GM23338 (cell line): ENCODE results near the gene IZUMO4. TPM values are rescaled to one million over a fixed set of nuclear protein-coding genes. Genes with fewer than 3 reads are reported as not detected.
A peak's percentile ranks its signal among the peaks of the same experiment; 100 is the strongest.

Source experiments
- ATAC-seq: fragments of 200-7000 bp; cut with Tn5 transposase; 3 replicates; pipeline ENCODE4 v1.9.1; 2020
- DNase-seq: peaks from one replicate; pipeline ENCODE4 v3.0.0-alpha.2; 2015; ENCODE audit warnings: low spot score
- H2AFZ ChIP-seq: fragments of 200-600 bp; sonication (generic); 2 replicates; pipeline ENCODE4 v1.8.0; 2016; ENCODE audit warnings: antibody characterized with exemption, mild to moderate bottlenecking, moderate library complexity
- H3F3A ChIP-seq: fragments of 200-600 bp; sonication (generic); replicated peaks from 2 replicates; pipeline ENCODE4 v1.8.0; 2017; ENCODE audit warnings: antibody characterized with exemption, mixed run types, low read depth
- H3K27ac ChIP-seq: fragments of 200-600 bp; sonication (generic); 2 replicates; pipeline ENCODE4 v1.6.1; 2016; ENCODE audit warnings: low read depth
- H3K27me3 ChIP-seq: fragments of 200-600 bp; sonication (generic); 2 replicates; pipeline ENCODE4 v1.8.0; 2016; ENCODE audit warnings: mild to moderate bottlenecking, mixed run types, moderate library complexity; ENCODE audit not compliant: insufficient read depth
- H3K36me3 ChIP-seq: fragments of 200-600 bp; sonication (generic); 2 replicates; pipeline ENCODE4 v1.8.0; 2016; ENCODE audit warnings: mild to moderate bottlenecking; ENCODE audit not compliant: insufficient read depth
- H3K4me1 ChIP-seq: fragments of 200-600 bp; sonication (generic); 2 replicates; pipeline ENCODE4 v1.8.0; 2016; ENCODE audit warnings: mild to moderate bottlenecking, moderate library complexity; ENCODE audit not compliant: insufficient read depth
- H3K4me2 ChIP-seq: fragments of 200-600 bp; sonication (generic); 2 replicates; pipeline ENCODE4 v1.7.1; 2017; ENCODE audit warnings: mixed run types
- H3K4me3 ChIP-seq: fragments of 200-600 bp; sonication (generic); 2 replicates; pipeline ENCODE4 v1.6.1; 2016; ENCODE audit warnings: mixed run types
- H3K79me2 ChIP-seq: fragments of 200-600 bp; sonication (generic); replicated peaks from 2 replicates; pipeline ENCODE4 v1.8.0; 2017; ENCODE audit warnings: mild to moderate bottlenecking; ENCODE audit not compliant: insufficient read depth
- H3K9me2 ChIP-seq: fragments of 200-600 bp; sonication (generic); 2 replicates; pipeline ENCODE4 v1.8.0; 2017; ENCODE audit not compliant: insufficient read depth
- H4K20me1 ChIP-seq: fragments of 200-600 bp; sonication (generic); replicated peaks from 2 replicates; pipeline ENCODE4 v1.8.0; 2017; ENCODE audit warnings: mild to moderate bottlenecking; ENCODE audit not compliant: insufficient read depth
- H3K27ac Mint-ChIP-seq: 2 replicates; pipeline ENCODE4 v1.8.0; 2020; ENCODE audit warnings: inconsistent platforms, mild to moderate bottlenecking, moderate library complexity, mixed read lengths
- H3K27me3 Mint-ChIP-seq: 3 replicates; pipeline ENCODE4 v1.8.0; 2022; ENCODE audit warnings: low read depth, mild to moderate bottlenecking, moderate library complexity, mixed read lengths, inconsistent platforms; ENCODE audit not compliant: insufficient read depth, poor library complexity
- H3K36me3 Mint-ChIP-seq: 3 replicates; pipeline ENCODE4 v1.8.0; 2021; ENCODE audit warnings: low read depth, mild to moderate bottlenecking, inconsistent platforms, moderate library complexity, mixed read lengths
- H3K4me1 Mint-ChIP-seq: 3 replicates; pipeline ENCODE4 v1.8.0; 2020; ENCODE audit warnings: mild to moderate bottlenecking, inconsistent platforms, mixed read lengths
- H3K4me3 Mint-ChIP-seq: 3 replicates; pipeline ENCODE4 v1.8.0; 2021; ENCODE audit warnings: moderate library complexity, mild to moderate bottlenecking, inconsistent platforms, mixed read lengths
- H3K9me3 Mint-ChIP-seq: 3 replicates; pipeline ENCODE4 v1.8.0; 2020; ENCODE audit warnings: moderate library complexity, mild to moderate bottlenecking, inconsistent platforms, mixed read lengths
- CREB1 ChIP-seq: fragments of 250-450 bp; sonication (Bioruptor Pico); IDR thresholded peaks from 2 replicates; pipeline ENCODE4 v1.5.0; 2020; ENCODE audit warnings: low read depth, mild to moderate bottlenecking, moderate library complexity
- CTCF ChIP-seq, 2 experiments: fragments of 200-600 bp in 1 of 2; sonication (generic) in 1 of 2; conservative IDR thresholded peaks; 2 replicates each; pipeline versions ENCODE4 v1.5.1 to v1.6.1; 2016 to 2017; ENCODE audit warnings: antibody characterized with exemption in 2 of 2, low read depth in 2 of 2, mild to moderate bottlenecking in 2 of 2, moderate library complexity in 1 of 2
- EZH2 ChIP-seq: fragments of 200-600 bp; sonication (generic); IDR thresholded peaks from one replicate; pipeline ENCODE4 v1.8.0; 2017; ENCODE audit warnings: antibody characterized with exemption, mild to moderate bottlenecking, low read depth; ENCODE audit not compliant: unreplicated experiment
- EZH2phosphoT487 ChIP-seq: fragments of 200-600 bp; sonication (generic); IDR thresholded peaks from one replicate; pipeline ENCODE4 v1.8.1; 2018; ENCODE audit warnings: antibody characterized with exemption; ENCODE audit not compliant: unreplicated experiment
- NANOG ChIP-seq: IDR thresholded peaks from 2 replicates; pipeline ENCODE4 v1.6.1; 2016; ENCODE audit warnings: antibody characterized with exemption, borderline replicate concordance
- STAT1 ChIP-seq: IDR thresholded peaks from one replicate; pipeline ENCODE4 v1.6.1; 2016; ENCODE audit warnings: antibody characterized with exemption; ENCODE audit not compliant: unreplicated experiment
- ZNF114 ChIP-seq: fragments of 250-450 bp; sonication (Bioruptor Pico); IDR thresholded peaks from 2 replicates; pipeline ENCODE4 v1.5.0; 2020; ENCODE audit warnings: mild to moderate bottlenecking, moderate library complexity
- ZNF462 ChIP-seq: fragments of 250-450 bp; sonication (Bioruptor Pico); IDR thresholded peaks from 2 replicates; pipeline ENCODE4 v1.5.0; 2020; ENCODE audit warnings: mild to moderate bottlenecking, moderate library complexity
- polyA plus RNA-seq: library from polyadenylated mRNA; unstranded; fragments of >200 nt; fragmentation: Nextera tagmentation; extraction: Ambion mirVana; gene quantifications from 2 replicates; pipeline ENCODE4 v1.2.1, GENCODE V29; 2016
- total RNA-seq: library from RNA; depleted of rRNA; stranded (reverse); fragments of >200 nt; shearing (Covaris generic); gene quantifications from 2 replicates; pipeline ENCODE4 v1.2.3, GENCODE V29; 2014

IZUMO4 gene
- total and polyA plus RNA-seq, 2 experiments from 2014 or later: 0.57 to 2.2 TPM

GRCh38 chr19:2057484-2058469 is 38.9 kb upstream of the IZUMO4 start:
- H3K4me3 ChIP-seq: no peak overlapping the region
- no peak for TF ChIP-seq EZH2phosphoT487
- TF ChIP-seq CTCF (conservative IDR thresholded peaks at IDR 0.05; ENCODE audit: low read depth in 2 of 2): no peak
- TF ChIP-seq STAT1: no peak
- no peak for TF ChIP-seq ZNF114
- no peak for TF ChIP-seq EZH2
- H3K27me3 ChIP-seq: no peaks in the 10 kb centered on the region
- H3F3A ChIP-seq: peaks cover 13% of the 10 kb centered on the region; the same call in 1 of the 2 replicates
- no peak overlapping the region for H2AFZ ChIP-seq
- H3K9me2 ChIP-seq: no peaks in the 10 kb centered on the region
- no peak overlapping the region for H3K27ac ChIP-seq
- H3K79me2 ChIP-seq: no peaks in the 10 kb centered on the region
- Mint-ChIP-seq H3K27ac (peak overlapping the region; percentile 67), H3K4me3 (no peak overlapping the region), H3K36me3 (no peaks in the 10 kb centered on the region; the same call in 2 of the 3 replicates), H3K27me3 (peaks cover 5% of the 10 kb centered on the region), H3K9me3 (no peaks in the 10 kb centered on the region), H3K4me1 (peaks cover 28% of the 10 kb centered on the region)
- DNase-seq (no peak), ATAC-seq (no peak)
- no peaks in the 10 kb centered on the region for H4K20me1 ChIP-seq
- no peak overlapping the region for H3K4me2 ChIP-seq
- peaks cover 21% of the 10 kb centered on the region for H3K4me1 ChIP-seq
- H3K36me3 ChIP-seq: no peaks in the 10 kb centered on the region

- Histone ChIP-seq H3K79me2 (no peaks in the 10 kb centered on the region), H3K4me3 (no peak overlapping the region), H2AFZ (no peak overlapping the region), H4K20me1 (no peaks in the 10 kb centered on the region), H3K27ac (no peak overlapping the region), H3K9me2 (no peaks in the 10 kb centered on the region), H3F3A (peaks cover 13% of the 10 kb centered on the region; the same call in 1 of the 2 replicates), H3K4me1 (peaks cover 21% of the 10 kb centered on the region), H3K36me3 (no peaks in the 10 kb centered on the region), H3K4me2 (no peak overlapping the region), H3K27me3 (no peaks in the 10 kb centered on the region)
- Mint-ChIP-seq H3K4me1 (peaks cover 29% of the 10 kb centered on the region), H3K36me3 (no peaks in the 10 kb centered on the region; the same call in 2 of the 3 replicates), H3K9me3 (no peaks in the 10 kb centered on the region), H3K27ac (peak overlapping the region; percentile 69), H3K27me3 (peaks cover 8% of the 10 kb centered on the region), H3K4me3 (peak overlapping the region; percentile 39; the same call in 1 of the 3 replicates)
- ATAC-seq (no peak), DNase-seq (no peak)
- no peak for TF ChIP-seq ZNF462
- TF ChIP-seq NANOG: no peak
- no peak for TF ChIP-seq CREB1 (CRISPR knock-in tag)
These were observed 37.9 kb upstream of the IZUMO4 start for GRCh38 chr19:2058570-2059421.
